ENCODE results near the gene CECR2. TPM values are rescaled to one million over a fixed set of nuclear protein-coding genes. Genes with fewer than 3 reads are reported as not detected.

The CECR2 gene
- total RNA-seq, 1 experiment from 2014 or later, result 4.1 TPM

GRCh38 chr22:17368554-17369438 is 464 bp upstream of the CECR2 start:
- Histone ChIP-seq H3K27ac (ENCODE audit: low read depth, low read length, poor library complexity, severe bottlenecking) (peak overlapping the region; percentile 41), H3K36me3 (ENCODE audit: insufficient read depth, low read length, poor library complexity, severe bottlenecking) (no peaks in the 10 kb centered on the region), H3K9me3 (ENCODE audit: low read depth, low read length, poor library complexity, severe bottlenecking) (no peaks in the 10 kb centered on the region), H3K27me3 (replicated peaks; ENCODE audit: insufficient read depth, low read depth, low read length, poor library complexity) (peaks cover 43% of the 10 kb centered on the region), H3K4me3 (ENCODE audit: low read depth, low read length, poor library complexity, severe bottlenecking) (peak overlapping the region; percentile 50), H3K4me1 (ENCODE audit: insufficient read depth, low read length, poor library complexity, severe bottlenecking) (peaks cover 7% of the 10 kb centered on the region)
- peak; percentile 56 for DNase-seq (ENCODE audit: low spot score)
- ChIA-PET POLR2A (ENCODE audit: low non-redundant PET) (interaction anchor here (0.6 kb wide), 2 partner anchors 39 to 83 kb away, joined by 3 read pairs; no protein-coding TSS in a partner anchor), CTCF (interaction anchor here (3.9 kb wide), 1 partner anchor 133 kb away, joined by 26 read pairs; no protein-coding TSS in a partner anchor)
- no TSS peak for BruUV-seq (replicated peaks)
- intact Hi-C loops (cut with micrococcal nuclease; ENCODE audit: unreplicated experiment), result loop anchor here (5.0 kb wide), 3 partner anchors 101 to 151 kb away; partner anchors contain the start of gene ADA2
- TF ChIP-seq CTCF (conservative IDR thresholded peaks at IDR 0.05; ENCODE audit: low read depth, low read length), result no peak
- TF ChIP-seq EZH2 (IDR thresholded peaks at IDR 0.05; ENCODE audit: borderline replicate concordance, low read depth, low read length, poor library complexity, severe bottlenecking), result no peak

- Histone ChIP-seq H3K27ac (ENCODE audit: low read depth, low read length, poor library complexity, severe bottlenecking) (no peak overlapping the region), H3K4me1 (ENCODE audit: insufficient read depth, low read length, poor library complexity, severe bottlenecking) (peaks cover 7% of the 10 kb centered on the region), H3K27me3 (replicated peaks; ENCODE audit: insufficient read depth, low read depth, low read length, poor library complexity) (peaks cover 43% of the 10 kb centered on the region), H3K9me3 (ENCODE audit: low read depth, low read length, poor library complexity, severe bottlenecking) (no peaks in the 10 kb centered on the region), H3K4me3 (ENCODE audit: low read depth, low read length, poor library complexity, severe bottlenecking) (peak overlapping the region; percentile 50), H3K36me3 (ENCODE audit: insufficient read depth, low read length, poor library complexity, severe bottlenecking) (no peaks in the 10 kb centered on the region)
- no peak for DNase-seq (ENCODE audit: low spot score)
- no peak for TF ChIP-seq CTCF (conservative IDR thresholded peaks at IDR 0.05; ENCODE audit: low read depth, low read length)
- no peak for TF ChIP-seq EZH2 (IDR thresholded peaks at IDR 0.05; ENCODE audit: borderline replicate concordance, low read depth, low read length, poor library complexity, severe bottlenecking)
- no TSS peak for BruUV-seq (replicated peaks)
- ChIA-PET POLR2A (ENCODE audit: low non-redundant PET) (no interaction called here), CTCF (no interaction called here)
- intact Hi-C loops (cut with micrococcal nuclease; ENCODE audit: unreplicated experiment), result no loop called here
Measured at GRCh38 chr22:17370026-17370765, 936 bp downstream of the CECR2 start.

GRCh38 chr22:17370766-17371432 is 1.6 kb downstream of the CECR2 start:
- H3K27ac ChIP-seq (ENCODE audit: low read depth, low read length, poor library complexity, severe bottlenecking), result no peak overlapping the region
- intact Hi-C loops (cut with micrococcal nuclease; ENCODE audit: unreplicated experiment), result no loop called here
- peaks cover 7% of the 10 kb centered on the region for H3K4me1 ChIP-seq (ENCODE audit: insufficient read depth, low read length, poor library complexity, severe bottlenecking)
- H3K4me3 ChIP-seq (ENCODE audit: low read depth, low read length, poor library complexity, severe bottlenecking), result peak overlapping the region; percentile 50
- H3K9me3 ChIP-seq (ENCODE audit: low read depth, low read length, poor library complexity, severe bottlenecking), result no peaks in the 10 kb centered on the region
- ChIA-PET POLR2A (ENCODE audit: low non-redundant PET) (no interaction called here), CTCF (no interaction called here)
- TSS peak; percentile 46 for BruUV-seq (replicated peaks)
- H3K27me3 ChIP-seq (replicated peaks; ENCODE audit: insufficient read depth, low read depth, low read length, poor library complexity), result peaks cover 43% of the 10 kb centered on the region
- TF ChIP-seq EZH2 (IDR thresholded peaks at IDR 0.05; ENCODE audit: borderline replicate concordance, low read depth, low read length, poor library complexity, severe bottlenecking) (peak; percentile 84), CTCF (conservative IDR thresholded peaks at IDR 0.05; ENCODE audit: low read depth, low read length) (no peak)
- no peaks in the 10 kb centered on the region for H3K36me3 ChIP-seq (ENCODE audit: insufficient read depth, low read length, poor library complexity, severe bottlenecking)
- no peak for DNase-seq (ENCODE audit: low spot score)

Data from A673 (cell line).